Measurements from ENCODE around the gene LILRA1.

DNA sequence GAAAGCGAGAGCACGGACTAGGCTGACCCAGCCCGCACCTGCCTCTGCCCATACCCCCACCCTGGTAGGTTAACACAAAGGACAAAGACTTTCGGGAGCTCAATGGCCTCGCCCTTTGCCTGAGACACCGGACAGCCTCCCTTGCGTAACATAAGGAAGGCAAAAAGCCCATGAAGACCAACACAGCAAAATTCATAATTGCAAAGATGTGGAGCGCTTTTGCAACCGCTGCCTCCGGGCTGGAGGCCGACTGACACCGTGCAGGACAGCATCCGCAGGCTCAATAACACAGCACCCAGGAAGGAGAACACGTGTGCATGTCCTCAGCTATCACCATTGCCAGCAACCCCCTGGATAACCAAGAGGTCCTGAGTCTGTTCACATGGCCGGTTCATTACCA lies 15.4 kb downstream of the LILRA1 start:
- TF ChIP-seq, protein P1, sequence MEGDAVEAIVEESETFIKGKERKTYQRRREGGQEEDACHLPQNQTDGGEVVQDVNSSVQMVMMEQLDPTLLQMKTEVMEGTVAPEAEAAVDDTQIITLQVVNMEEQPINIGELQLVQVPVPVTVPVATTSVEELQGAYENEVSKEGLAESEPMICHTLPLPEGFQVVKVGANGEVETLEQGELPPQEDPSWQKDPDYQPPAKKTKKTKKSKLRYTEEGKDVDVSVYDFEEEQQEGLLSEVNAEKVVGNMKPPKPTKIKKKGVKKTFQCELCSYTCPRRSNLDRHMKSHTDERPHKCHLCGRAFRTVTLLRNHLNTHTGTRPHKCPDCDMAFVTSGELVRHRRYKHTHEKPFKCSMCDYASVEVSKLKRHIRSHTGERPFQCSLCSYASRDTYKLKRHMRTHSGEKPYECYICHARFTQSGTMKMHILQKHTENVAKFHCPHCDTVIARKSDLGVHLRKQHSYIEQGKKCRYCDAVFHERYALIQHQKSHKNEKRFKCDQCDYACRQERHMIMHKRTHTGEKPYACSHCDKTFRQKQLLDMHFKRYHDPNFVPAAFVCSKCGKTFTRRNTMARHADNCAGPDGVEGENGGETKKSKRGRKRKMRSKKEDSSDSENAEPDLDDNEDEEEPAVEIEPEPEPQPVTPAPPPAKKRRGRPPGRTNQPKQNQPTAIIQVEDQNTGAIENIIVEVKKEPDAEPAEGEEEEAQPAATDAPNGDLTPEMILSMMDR (IDR thresholded peaks at IDR 0.05), result no peak
- no peak for TF ChIP-seq POLR2AphosphoS5 (IDR thresholded peaks at IDR 0.05; ENCODE audit: low read depth, low read length)
- no peak for TF ChIP-seq REST (IDR thresholded peaks at IDR 0.05; ENCODE audit: insufficient read depth in 1 of 2, low read depth in 2 of 2, low read length in 1 of 2)
- TF ChIP-seq SIN3A (IDR thresholded peaks at IDR 0.05; ENCODE audit: borderline replicate concordance, insufficient read depth, low read depth, low read length), result no peak
